Measurements from ENCODE around the gene SSBP2.
"Not testable (repeated sequence)": the region's sequence is repeated elsewhere in the genome, so short reads cannot be mapped to it uniquely, and the experiment has no call there.

Gene SSBP2

GRCh38 chr5:81429985-81430384 is 320.9 kb downstream of the SSBP2 start:
- no peak for DNase-seq (ENCODE audit: low read depth in 2 of 2)

GRCh38 chr5:81429363-81429762 is 321.5 kb downstream of the SSBP2 start:
- DNase-seq (ENCODE audit: low read depth in 2 of 2), result no peak

- no peak for DNase-seq (ENCODE audit: low read depth in 2 of 2)
Observed at GRCh38 chr5:81428861-81429260, 322.0 kb downstream of the SSBP2 start.

GRCh38 chr5:81428446-81428845 is 322.5 kb downstream of the SSBP2 start:
- DNase-seq (ENCODE audit: low read depth in 2 of 2), result no peak

GRCh38 chr5:81427566-81427965 is 323.3 kb downstream of the SSBP2 start:
- DNase-seq (ENCODE audit: low read depth in 2 of 2), result no peak

- DNase-seq (ENCODE audit: low read depth in 2 of 2), result no peak
Observed at GRCh38 chr5:81426359-81427030, 324.4 kb downstream of the SSBP2 start.

GRCh38 chr5:81425569-81425968 is 325.3 kb downstream of the SSBP2 start:
- no peak for DNase-seq (ENCODE audit: low read depth in 2 of 2)

- DNase-seq (ENCODE audit: low read depth in 2 of 2), result no peak
Observed at GRCh38 chr5:81424728-81425127, 326.2 kb downstream of the SSBP2 start.

GRCh38 chr5:81422671-81423070 is 328.2 kb downstream of the SSBP2 start:
- no peak for DNase-seq (ENCODE audit: low read depth in 2 of 2)

- no peak for DNase-seq (ENCODE audit: low read depth in 2 of 2)
Observed at GRCh38 chr5:81420039-81420667, 330.7 kb downstream of the SSBP2 start.

GRCh38 chr5:81418606-81419005 is 332.3 kb downstream of the SSBP2 start:
- DNase-seq (ENCODE audit: low read depth in 2 of 2), result no peak

GRCh38 chr5:81417052-81417451 is 333.8 kb downstream of the SSBP2 start:
- no peak for DNase-seq (ENCODE audit: low read depth in 2 of 2)

GRCh38 chr5:81409896-81410295 is 341.0 kb downstream of the SSBP2 start:
- no peak for DNase-seq (ENCODE audit: low read depth in 2 of 2)

GRCh38 chr5:81409361-81409760 is 341.5 kb downstream of the SSBP2 start:
- no peak for DNase-seq (ENCODE audit: low read depth in 2 of 2)

- DNase-seq (ENCODE audit: low read depth in 2 of 2), result no peak
Observed at GRCh38 chr5:81408496-81408895, 342.4 kb downstream of the SSBP2 start.

GRCh38 chr5:81407811-81408210 is 343.1 kb downstream of the SSBP2 start:
- DNase-seq (ENCODE audit: low read depth in 2 of 2), result not testable (repeated sequence)

- DNase-seq (ENCODE audit: low read depth in 2 of 2), result no peak
Observed at GRCh38 chr5:81405126-81405891, 345.6 kb downstream of the SSBP2 start.

- no peak for DNase-seq (ENCODE audit: low read depth in 2 of 2)
Observed at GRCh38 chr5:81402192-81402930, 348.5 kb downstream of the SSBP2 start.

- no peak for DNase-seq (ENCODE audit: low read depth in 2 of 2)
Observed at GRCh38 chr5:81401266-81401665, 349.6 kb downstream of the SSBP2 start.

- DNase-seq (ENCODE audit: low read depth in 2 of 2), result no peak
Observed at GRCh38 chr5:81400375-81400774, 350.5 kb downstream of the SSBP2 start.

- no peak for DNase-seq (ENCODE audit: low read depth in 2 of 2)
Observed at GRCh38 chr5:81398741-81399140, 352.2 kb downstream of the SSBP2 start.

GRCh38 chr5:81397176-81397575 is 353.7 kb downstream of the SSBP2 start:
- no peak for DNase-seq (ENCODE audit: low read depth in 2 of 2)

Measured in stimulated activated CD8-positive, alpha-beta memory T cell treated with anti-CD3 and anti-CD28 coated beads, Interleukin-2, amount 100 ng/mL, for 1 hour (primary cell).